ENCODE results near the gene ASXL1.

Gene ASXL1

GRCh38 chr20:32343439-32343838 lies 14.7 kb upstream of the ASXL1 start:
- Histone ChIP-seq H3K79me2 (no peaks in the 10 kb centered on the region), H3K4me2 (ENCODE audit: low read length) (no peak overlapping the region), H3K36me3 (ENCODE audit: control insufficient read depth, insufficient read depth, low read length) (no peaks in the 10 kb centered on the region), H3K27ac (no peak overlapping the region), H3K4me1 (no peaks in the 10 kb centered on the region), H3K9me3 (ENCODE audit: control insufficient read depth, low read length) (no peaks in the 10 kb centered on the region), H2AFZ (no peak overlapping the region), H3K9ac (no peak overlapping the region), H3K4me3 (ENCODE audit: low read depth, low read length) (no peak overlapping the region), H3K27me3 (ENCODE audit: control insufficient read depth, insufficient read depth, low read length) (no peaks in the 10 kb centered on the region)
- TF ChIP-seq CTCF (IDR thresholded peaks at IDR 0.05), result no peak

GRCh38 chr20:32344835-32345506 lies 13.2 kb upstream of the ASXL1 start:
- Histone ChIP-seq H3K9me3 (ENCODE audit: control insufficient read depth, low read length) (no peaks in the 10 kb centered on the region), H3K27me3 (ENCODE audit: control insufficient read depth, insufficient read depth, low read length) (no peaks in the 10 kb centered on the region), H3K9ac (no peak overlapping the region), H3K27ac (no peak overlapping the region), H2AFZ (no peak overlapping the region), H3K4me1 (no peaks in the 10 kb centered on the region), H3K4me3 (ENCODE audit: low read depth, low read length) (no peak overlapping the region), H3K79me2 (no peaks in the 10 kb centered on the region), H3K36me3 (ENCODE audit: control insufficient read depth, insufficient read depth, low read length) (no peaks in the 10 kb centered on the region), H3K4me2 (ENCODE audit: low read length) (no peak overlapping the region)
- no peak for TF ChIP-seq CTCF (IDR thresholded peaks at IDR 0.05)

GRCh38 chr20:32348207-32348606 lies 9.9 kb upstream of the ASXL1 start:
- H3K79me2 ChIP-seq, result no peaks in the 10 kb centered on the region
- H3K27ac ChIP-seq, result no peak overlapping the region

GRCh38 chr20:32350421-32350820 lies 7.7 kb upstream of the ASXL1 start:
- Histone ChIP-seq H3K36me3 (ENCODE audit: control insufficient read depth, insufficient read depth, low read length) (no peaks in the 10 kb centered on the region), H3K9me3 (ENCODE audit: control insufficient read depth, low read length) (no peaks in the 10 kb centered on the region), H3K4me3 (ENCODE audit: low read depth, low read length) (no peak overlapping the region), H3K9ac (no peak overlapping the region), H3K4me1 (no peaks in the 10 kb centered on the region), H3K4me2 (ENCODE audit: low read length) (no peak overlapping the region), H3K27ac (no peak overlapping the region), H3K27me3 (ENCODE audit: control insufficient read depth, insufficient read depth, low read length) (no peaks in the 10 kb centered on the region), H2AFZ (no peak overlapping the region), H3K79me2 (no peaks in the 10 kb centered on the region)
- TF ChIP-seq CTCF (IDR thresholded peaks at IDR 0.05), result no peak

More at GRCh38 chr20:32348207-32348606, 9.9 kb upstream of the ASXL1 start:
- no peaks in the 10 kb centered on the region for H3K9me3 ChIP-seq (ENCODE audit: control insufficient read depth, low read length)
- no peaks in the 10 kb centered on the region for H3K27me3 ChIP-seq (ENCODE audit: control insufficient read depth, insufficient read depth, low read length)
- no peaks in the 10 kb centered on the region for H3K36me3 ChIP-seq (ENCODE audit: control insufficient read depth, insufficient read depth, low read length)
- H2AFZ ChIP-seq, result no peak overlapping the region
- H3K4me1 ChIP-seq, result no peaks in the 10 kb centered on the region
- no peak overlapping the region for H3K9ac ChIP-seq
- TF ChIP-seq CTCF (IDR thresholded peaks at IDR 0.05), result no peak
- H3K4me3 ChIP-seq (ENCODE audit: low read depth, low read length), result no peak overlapping the region
- H3K4me2 ChIP-seq (ENCODE audit: low read length), result no peak overlapping the region

- Histone ChIP-seq H2AFZ (no peak overlapping the region), H3K36me3 (ENCODE audit: control insufficient read depth, insufficient read depth, low read length) (no peaks in the 10 kb centered on the region), H3K4me3 (ENCODE audit: low read depth, low read length) (no peak overlapping the region), H3K9ac (no peak overlapping the region), H3K9me3 (ENCODE audit: control insufficient read depth, low read length) (no peaks in the 10 kb centered on the region), H3K27ac (no peak overlapping the region), H3K4me2 (ENCODE audit: low read length) (no peak overlapping the region), H3K79me2 (no peaks in the 10 kb centered on the region), H3K4me1 (no peaks in the 10 kb centered on the region), H3K27me3 (ENCODE audit: control insufficient read depth, insufficient read depth, low read length) (no peaks in the 10 kb centered on the region)
- TF ChIP-seq CTCF (IDR thresholded peaks at IDR 0.05), result no peak
Measured at GRCh38 chr20:32352121-32352720, 5.9 kb upstream of the ASXL1 start.

All from parathyroid adenoma (tissue), 2 donors.